HepG2 (cell line): ENCODE measurements around the gene SEBOX. TPM values are rescaled to one million over a fixed set of nuclear protein-coding genes. Genes with fewer than 3 reads are reported as not detected.
A peak's percentile ranks its signal among the peaks of the same experiment; 100 is the strongest.

Experiments
- FOSL2 ChIP-seq: sonication (generic); formaldehyde crosslinking; IDR thresholded peaks from 2 replicates; pipeline ENCODE4 v1.4.0; 2020; ENCODE audit warnings: missing genetic modification reagents
- HNF4G ChIP-seq, 2 experiments: sonication (generic) in 1 of 2; formaldehyde crosslinking in 1 of 2; IDR thresholded peaks; 2 replicates each; pipeline versions ENCODE4 v1.4.0 to v1.6.1; 2011 to 2020; ENCODE audit warnings: borderline replicate concordance in 2 of 2, low read depth in 2 of 2, mild to moderate bottlenecking in 2 of 2, low read length in 1 of 2, missing genetic modification reagents in 1 of 2, moderate library complexity in 1 of 2
- NFIB ChIP-seq: sonication (generic); formaldehyde crosslinking; IDR thresholded peaks from 2 replicates; pipeline ENCODE4 v1.9.0; 2021; ENCODE audit warnings: missing genetic modification reagents, mild to moderate bottlenecking, borderline replicate concordance
- SYNCRIP ChIP-seq: fragments of 200-400 bp; formaldehyde crosslinking; IDR thresholded peaks from 2 replicates; pipeline ENCODE4 v1.6.1; 2018; ENCODE audit warnings: mild to moderate bottlenecking, low read depth, low read length; ENCODE audit not compliant: insufficient read depth
- TBX3 ChIP-seq: fragments of 450-650 bp; IDR thresholded peaks from 2 replicates; pipeline ENCODE4 v1.6.1; 2017; ENCODE audit warnings: antibody characterized with exemption, mild to moderate bottlenecking, inconsistent platforms, borderline replicate concordance
- ZNF30 ChIP-seq: sonication (generic); formaldehyde crosslinking; IDR thresholded peaks from 2 replicates; pipeline ENCODE4 v1.5.0; 2020; ENCODE audit warnings: mild to moderate bottlenecking, missing genetic modification reagents
- polyA plus RNA-seq, 8 experiments: library from polyadenylated mRNA; depleted of rRNA in 3 of 8; stranded (reverse) in 7 of 8; unstranded in 1 of 8; fragments of >200 nt; fragmentation: Illumina TruSeq in 4 of 8; extraction: Trizol in 4 of 8; gene quantifications; 2 replicates each; pipeline versions ENCODE4 v1.2.1 to v1.2.3, GENCODE V29; 2011 to 2016; ENCODE audit warnings: low read depth in 4 of 8, missing spikeins in 1 of 8, mixed read lengths in 1 of 8; ENCODE audit not compliant: insufficient read depth in 1 of 8
- total RNA-seq, 5 experiments: library from RNA; depleted of rRNA; stranded (reverse); fragments of >200 nt; fragmentation: Illumina TruSeq; extraction: Trizol; gene quantifications; 2 replicates each; pipeline ENCODE4 v1.2.3, GENCODE V29; 2016; ENCODE audit warnings: low read depth in 1 of 5
- TF ChIP-seq, protein P1 (sequence below): sonication (generic); formaldehyde crosslinking; IDR thresholded peaks from 2 replicates; pipeline ENCODE4 v1.5.0; 2020; ENCODE audit warnings: mild to moderate bottlenecking, missing genetic modification reagents, borderline replicate concordance
- TF ChIP-seq, protein P2 (sequence below): sonication (generic); formaldehyde crosslinking; IDR thresholded peaks from 2 replicates; pipeline ENCODE4 v1.5.1; 2020; ENCODE audit warnings: missing genetic modification reagents, mild to moderate bottlenecking, borderline replicate concordance
- TF ChIP-seq, protein P3 (sequence below): sonication (generic); formaldehyde crosslinking; IDR thresholded peaks from 2 replicates; pipeline ENCODE4 v1.8.1; 2023; ENCODE audit warnings: mild to moderate bottlenecking, moderate library complexity, missing genetic modification reagents

SEBOX gene
- total and polyA plus RNA-seq, 2 of the 13 experiments (the other 11 are each of a cell fraction or from before 2014, with no cell fraction given) = not detected

DNA sequence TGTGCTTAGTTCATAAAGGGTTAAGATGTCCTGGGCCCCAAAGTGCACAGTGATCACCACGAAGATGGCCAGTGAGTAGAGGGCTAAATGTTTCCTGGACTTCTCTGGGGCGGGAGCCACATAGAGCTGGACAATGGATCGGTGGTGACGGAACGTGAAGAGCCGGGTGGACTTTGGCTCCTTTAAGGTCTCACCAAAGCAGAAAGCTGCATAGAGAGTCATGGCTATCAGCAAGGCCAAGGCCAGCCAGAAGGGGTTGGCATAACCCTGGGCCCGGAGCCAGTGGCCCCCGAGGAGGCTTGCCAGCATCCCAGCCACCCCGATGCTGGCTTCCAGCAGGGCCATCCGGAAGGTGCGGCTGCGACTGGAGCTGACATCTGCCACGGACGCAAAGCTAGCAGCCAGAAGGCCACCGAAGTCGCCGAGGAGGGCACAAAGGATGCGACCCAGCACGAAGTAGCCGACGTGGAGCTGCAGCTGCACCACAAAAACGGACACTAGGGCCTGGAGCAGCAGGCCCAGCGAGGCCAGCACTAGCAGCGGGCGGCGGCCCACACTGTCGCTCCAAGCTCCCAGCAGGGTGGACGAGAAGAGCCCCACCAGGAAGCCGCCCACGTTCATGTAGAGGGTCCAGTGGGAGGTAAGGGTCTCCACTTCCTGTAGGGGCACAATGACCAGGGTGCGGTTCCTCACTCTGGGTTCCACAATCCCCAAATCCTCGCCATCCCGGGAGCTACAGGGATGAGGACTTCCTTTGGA, 40.0 kb upstream of the SEBOX start (continued):
- peak; percentile 93 for TF ChIP-seq HNF4G (IDR thresholded peaks at IDR 0.05; ENCODE audit: borderline replicate concordance, low read depth, low read length)
- TF ChIP-seq HNF4G (CRISPR knock-in tag; IDR thresholded peaks at IDR 0.05; ENCODE audit: borderline replicate concordance, low read depth) = peak; percentile 55
- TF ChIP-seq, protein P1, sequence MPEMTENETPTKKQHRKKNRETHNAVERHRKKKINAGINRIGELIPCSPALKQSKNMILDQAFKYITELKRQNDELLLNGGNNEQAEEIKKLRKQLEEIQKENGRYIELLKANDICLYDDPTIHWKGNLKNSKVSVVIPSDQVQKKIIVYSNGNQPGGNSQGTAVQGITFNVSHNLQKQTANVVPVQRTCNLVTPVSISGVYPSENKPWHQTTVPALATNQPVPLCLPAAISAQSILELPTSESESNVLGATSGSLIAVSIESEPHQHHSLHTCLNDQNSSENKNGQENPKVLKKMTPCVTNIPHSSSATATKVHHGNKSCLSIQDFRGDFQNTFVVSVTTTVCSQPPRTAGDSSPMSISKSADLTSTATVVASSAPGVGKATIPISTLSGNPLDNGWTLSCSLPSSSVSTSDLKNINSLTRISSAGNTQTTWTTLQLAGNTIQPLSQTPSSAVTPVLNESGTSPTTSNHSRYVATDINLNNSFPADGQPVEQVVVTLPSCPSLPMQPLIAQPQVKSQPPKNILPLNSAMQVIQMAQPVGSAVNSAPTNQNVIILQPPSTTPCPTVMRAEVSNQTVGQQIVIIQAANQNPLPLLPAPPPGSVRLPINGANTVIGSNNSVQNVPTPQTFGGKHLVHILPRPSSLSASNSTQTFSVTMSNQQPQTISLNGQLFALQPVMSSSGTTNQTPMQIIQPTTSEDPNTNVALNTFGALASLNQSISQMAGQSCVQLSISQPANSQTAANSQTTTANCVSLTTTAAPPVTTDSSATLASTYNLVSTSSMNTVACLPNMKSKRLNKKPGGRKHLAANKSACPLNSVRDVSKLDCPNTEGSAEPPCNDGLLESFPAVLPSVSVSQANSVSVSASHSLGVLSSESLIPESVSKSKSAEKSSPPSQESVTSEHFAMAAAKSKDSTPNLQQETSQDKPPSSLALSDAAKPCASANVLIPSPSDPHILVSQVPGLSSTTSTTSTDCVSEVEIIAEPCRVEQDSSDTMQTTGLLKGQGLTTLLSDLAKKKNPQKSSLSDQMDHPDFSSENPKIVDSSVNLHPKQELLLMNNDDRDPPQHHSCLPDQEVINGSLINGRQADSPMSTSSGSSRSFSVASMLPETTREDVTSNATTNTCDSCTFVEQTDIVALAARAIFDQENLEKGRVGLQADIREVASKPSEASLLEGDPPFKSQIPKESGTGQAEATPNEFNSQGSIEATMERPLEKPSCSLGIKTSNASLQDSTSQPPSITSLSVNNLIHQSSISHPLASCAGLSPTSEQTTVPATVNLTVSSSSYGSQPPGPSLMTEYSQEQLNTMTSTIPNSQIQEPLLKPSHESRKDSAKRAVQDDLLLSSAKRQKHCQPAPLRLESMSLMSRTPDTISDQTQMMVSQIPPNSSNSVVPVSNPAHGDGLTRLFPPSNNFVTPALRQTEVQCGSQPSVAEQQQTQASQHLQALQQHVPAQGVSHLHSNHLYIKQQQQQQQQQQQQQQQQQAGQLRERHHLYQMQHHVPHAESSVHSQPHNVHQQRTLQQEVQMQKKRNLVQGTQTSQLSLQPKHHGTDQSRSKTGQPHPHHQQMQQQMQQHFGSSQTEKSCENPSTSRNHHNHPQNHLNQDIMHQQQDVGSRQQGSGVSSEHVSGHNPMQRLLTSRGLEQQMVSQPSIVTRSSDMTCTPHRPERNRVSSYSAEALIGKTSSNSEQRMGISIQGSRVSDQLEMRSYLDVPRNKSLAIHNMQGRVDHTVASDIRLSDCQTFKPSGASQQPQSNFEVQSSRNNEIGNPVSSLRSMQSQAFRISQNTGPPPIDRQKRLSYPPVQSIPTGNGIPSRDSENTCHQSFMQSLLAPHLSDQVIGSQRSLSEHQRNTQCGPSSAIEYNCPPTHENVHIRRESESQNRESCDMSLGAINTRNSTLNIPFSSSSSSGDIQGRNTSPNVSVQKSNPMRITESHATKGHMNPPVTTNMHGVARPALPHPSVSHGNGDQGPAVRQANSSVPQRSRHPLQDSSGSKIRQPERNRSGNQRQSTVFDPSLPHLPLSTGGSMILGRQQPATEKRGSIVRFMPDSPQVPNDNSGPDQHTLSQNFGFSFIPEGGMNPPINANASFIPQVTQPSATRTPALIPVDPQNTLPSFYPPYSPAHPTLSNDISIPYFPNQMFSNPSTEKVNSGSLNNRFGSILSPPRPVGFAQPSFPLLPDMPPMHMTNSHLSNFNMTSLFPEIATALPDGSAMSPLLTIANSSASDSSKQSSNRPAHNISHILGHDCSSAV (CRISPR knock-in tag) = no peak
- TF ChIP-seq FOSL2 (CRISPR knock-in tag) = peak; percentile 43; the same call in 1 of the 2 replicates
- TF ChIP-seq TBX3 = no peak
- TF ChIP-seq NFIB (CRISPR knock-in tag) = no peak
- TF ChIP-seq, protein P2, sequence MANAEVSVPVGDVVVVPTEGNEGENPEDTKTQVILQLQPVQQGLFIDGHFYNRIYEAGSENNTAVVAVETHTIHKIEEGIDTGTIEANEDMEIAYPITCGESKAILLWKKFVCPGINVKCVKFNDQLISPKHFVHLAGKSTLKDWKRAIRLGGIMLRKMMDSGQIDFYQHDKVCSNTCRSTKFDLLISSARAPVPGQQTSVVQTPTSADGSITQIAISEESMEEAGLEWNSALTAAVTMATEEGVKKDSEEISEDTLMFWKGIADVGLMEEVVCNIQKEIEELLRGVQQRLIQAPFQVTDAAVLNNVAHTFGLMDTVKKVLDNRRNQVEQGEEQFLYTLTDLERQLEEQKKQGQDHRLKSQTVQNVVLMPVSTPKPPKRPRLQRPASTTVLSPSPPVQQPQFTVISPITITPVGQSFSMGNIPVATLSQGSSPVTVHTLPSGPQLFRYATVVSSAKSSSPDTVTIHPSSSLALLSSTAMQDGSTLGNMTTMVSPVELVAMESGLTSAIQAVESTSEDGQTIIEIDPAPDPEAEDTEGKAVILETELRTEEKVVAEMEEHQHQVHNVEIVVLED (CRISPR knock-in tag) = no peak
- no peak for TF ChIP-seq ZNF30 (CRISPR knock-in tag)
- TF ChIP-seq, protein P3, sequence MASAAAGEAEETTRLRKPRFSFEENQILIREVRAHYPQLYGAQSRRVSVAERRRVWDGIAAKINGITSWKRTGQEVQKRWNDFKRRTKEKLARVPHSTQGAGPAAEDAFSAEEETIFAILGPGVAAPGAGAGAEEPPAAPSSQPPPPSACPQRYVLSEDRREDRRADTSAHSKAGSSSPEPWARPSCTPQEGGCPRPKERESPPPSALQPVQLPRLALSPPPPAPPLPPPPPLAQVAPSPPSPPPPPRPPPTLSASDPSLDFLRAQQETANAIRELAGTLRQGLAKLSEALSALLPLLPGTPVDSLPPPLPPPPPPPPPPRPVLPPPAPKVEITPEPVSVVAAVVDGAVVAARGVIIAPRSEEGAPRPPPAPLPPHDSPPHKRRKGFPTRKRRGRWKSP = no peak
- TF ChIP-seq SYNCRIP = no peak
